IMR-90 (cell line): ENCODE data around the gene NAV2. TPM values are rescaled to one million over a fixed set of nuclear protein-coding genes. Genes with fewer than 3 reads are reported as not detected.
A peak's percentile ranks its signal among the peaks of the same experiment; 100 is the strongest.

Experiments
- ATAC-seq: fragments of 200-7000 bp; cut with Tn5 transposase; 2 replicates; pipeline ENCODE4 v1.9.1; 2020; ENCODE audit warnings: low read depth, mild to moderate bottlenecking, moderate library complexity
- BruUV-seq: library from RNA; stranded (reverse); fragments of 400-500 nt; replicated peaks from 2 replicates; lab custom pipeline; 2021; lab: Mats Ljungman, UMichigan
- CTCF ChIA-PET: fragments of 300-600 bp; formaldehyde crosslinking; extraction: SDS; loops from one replicate; lab custom pipeline; 2021; ENCODE audit warnings: antibody characterized with exemption; lab: Yijun Ruan, JAX
- POLR2A ChIA-PET: fragments of 300-600 bp; sonication (Branson Sonifier 250); formaldehyde crosslinking; loops from one replicate; lab custom pipeline; 2022; ENCODE audit warnings: antibody characterized with exemption; ENCODE audit not compliant: unreplicated experiment; lab: Charles Lee
- DNase-seq: peaks from one replicate; pipeline ENCODE4 v3.0.0; 2013
- H2AFZ ChIP-seq: replicated peaks from 2 replicates; pipeline ENCODE3; 2013; ENCODE audit warnings: low read length, mild to moderate bottlenecking; ENCODE audit not compliant: poor library complexity
- H2AK5ac ChIP-seq: 2 replicates; pipeline ENCODE4 v1.6.1; 2013; ENCODE audit warnings: low read depth, low read length, inconsistent platforms
- H2AK9ac ChIP-seq: replicated peaks from 2 replicates; pipeline ENCODE3; 2013; ENCODE audit warnings: mild to moderate bottlenecking, low read depth, low read length, moderate library complexity; ENCODE audit not compliant: poor library complexity
- H2BK120ac ChIP-seq: 2 replicates; pipeline ENCODE4 v1.6.1; 2013; ENCODE audit warnings: low read depth, low read length, inconsistent platforms
- H2BK15ac ChIP-seq: 3 replicates; pipeline ENCODE4 v1.6.1; 2013; ENCODE audit warnings: low read depth, low read length, inconsistent platforms
- H2BK20ac ChIP-seq: 2 replicates; pipeline ENCODE4 v1.6.1; 2013; ENCODE audit warnings: low read depth, mild to moderate bottlenecking, inconsistent platforms, low read length, moderate library complexity
- H2BK5ac ChIP-seq: 2 replicates; pipeline ENCODE4 v1.6.1; 2013; ENCODE audit warnings: mild to moderate bottlenecking, low read depth, low read length, inconsistent platforms; ENCODE audit not compliant: poor library complexity, severe bottlenecking
- H3K14ac ChIP-seq: replicated peaks from 2 replicates; pipeline ENCODE4 v1.6.1; 2013; ENCODE audit warnings: low read depth, low read length, inconsistent platforms
- H3K18ac ChIP-seq: 2 replicates; pipeline ENCODE4 v1.6.1; 2013; ENCODE audit warnings: low read depth, low read length, control low read depth
- H3K23ac ChIP-seq: 2 replicates; pipeline ENCODE4 v1.6.1; 2013; ENCODE audit warnings: low read depth, low read length, inconsistent platforms
- H3K27ac ChIP-seq: 2 replicates; pipeline ENCODE4 v1.5.1; 2013; ENCODE audit warnings: mild to moderate bottlenecking, control low read depth, low read length; ENCODE audit not compliant: insufficient read depth
- H3K27me3 ChIP-seq: 2 replicates; pipeline ENCODE4 v1.6.1; 2013; ENCODE audit warnings: low read length; ENCODE audit not compliant: control insufficient read depth, insufficient read depth
- H3K36me3 ChIP-seq: 2 replicates; pipeline ENCODE4 v1.6.1; 2013; ENCODE audit warnings: low read length, mixed read lengths; ENCODE audit not compliant: control insufficient read depth, insufficient read depth
- H3K4ac ChIP-seq: 2 replicates; pipeline ENCODE4 v1.6.1; 2013; ENCODE audit warnings: low read depth, low read length, inconsistent platforms
- H3K4me1 ChIP-seq: 2 replicates; pipeline ENCODE4 v1.6.1; 2013; ENCODE audit warnings: low read length, mixed read lengths; ENCODE audit not compliant: control insufficient read depth, insufficient read depth
- H3K4me2 ChIP-seq: 2 replicates; pipeline ENCODE4 v1.6.1; 2013; ENCODE audit warnings: low read depth, mild to moderate bottlenecking, control low read depth, low read length, moderate library complexity
- H3K4me3 ChIP-seq: 2 replicates; pipeline ENCODE4 v1.5.1; 2013; ENCODE audit warnings: low read depth, mild to moderate bottlenecking, control low read depth, low read length, moderate library complexity; ENCODE audit not compliant: insufficient read depth
- H3K56ac ChIP-seq: 2 replicates; pipeline ENCODE4 v1.6.1; 2013; ENCODE audit warnings: low read length, inconsistent platforms; ENCODE audit not compliant: insufficient read depth; ENCODE audit errors: extremely low read depth
- H3K79me1 ChIP-seq, 2 experiments: 2 replicates each; pipeline ENCODE4 v1.6.1; 2013; ENCODE audit warnings: low read length in 2 of 2, inconsistent platforms in 1 of 2, low read depth in 1 of 2
- H3K9ac ChIP-seq: 2 replicates; pipeline ENCODE4 v1.6.1; 2013; ENCODE audit warnings: low read depth, low read length, control low read depth
- H3K9me1 ChIP-seq: 2 replicates; pipeline ENCODE4 v1.6.1; 2013; ENCODE audit warnings: low read length, inconsistent platforms; ENCODE audit not compliant: insufficient read depth
- H3K9me3 ChIP-seq: 2 replicates; pipeline ENCODE4 v1.6.1; 2013; ENCODE audit warnings: low read length; ENCODE audit not compliant: control insufficient read depth, insufficient read depth
- H4K20me1 ChIP-seq: 2 replicates; pipeline ENCODE4 v1.6.1; 2013; ENCODE audit warnings: low read length, inconsistent platforms; ENCODE audit not compliant: insufficient read depth
- H4K5ac ChIP-seq: 2 replicates; pipeline ENCODE4 v1.6.1; 2013; ENCODE audit warnings: mild to moderate bottlenecking, low read depth, low read length, control low read depth
- H4K8ac ChIP-seq, 2 experiments: 2 replicates each; pipeline ENCODE4 v1.6.1; 2013; ENCODE audit warnings: low read depth in 2 of 2, low read length in 2 of 2, control low read depth in 1 of 2, inconsistent platforms in 1 of 2
- H4K91ac ChIP-seq: 2 replicates; pipeline ENCODE4 v1.6.1; 2013; ENCODE audit warnings: low read depth, low read length, inconsistent platforms; ENCODE audit not compliant: insufficient read depth
- FOS ChIP-seq: fragments of 150-350 bp; IDR thresholded peaks from 2 replicates; pipeline ENCODE4 v1.6.1; 2016; ENCODE audit warnings: low read depth, low read length
- MAZ ChIP-seq: IDR thresholded peaks from 2 replicates; pipeline ENCODE4 v1.6.1; 2012; ENCODE audit warnings: low read depth, mild to moderate bottlenecking, low read length, improper control_type of control experiment, moderate library complexity, borderline replicate concordance
- NFE2L2 ChIP-seq: fragments of 150-350 bp; IDR thresholded peaks from 2 replicates; pipeline ENCODE4 v1.6.1; 2016; ENCODE audit warnings: low read depth, mild to moderate bottlenecking, low read length
- RAD21 ChIP-seq: IDR thresholded peaks from 2 replicates; pipeline ENCODE4 v1.6.1; 2012; ENCODE audit warnings: low read length, improper control_type of control experiment
- RCOR1 ChIP-seq: IDR thresholded peaks from 2 replicates; pipeline ENCODE4 v1.6.1; 2012; ENCODE audit warnings: mild to moderate bottlenecking, low read length, improper control_type of control experiment; ENCODE audit not compliant: insufficient replicate concordance
- SMC3 ChIP-seq: fragments of 150-350 bp; IDR thresholded peaks from 2 replicates; pipeline ENCODE4 v1.6.1; 2016; ENCODE audit warnings: low read depth, mild to moderate bottlenecking, antibody characterized with exemption, low read length, moderate library complexity
- WGBS, 2 experiments: methylation state at CpG; one replicate each; pipeline versions ENCODE4 v1.1.5 to v1.1.7; 2013; ENCODE audit warnings: missing lambda C conversion rate in 2 of 2; ENCODE audit not compliant: insufficient read length in 1 of 2; ENCODE audit errors: extremely low coverage in 2 of 2; 5-methylcytosine and 5-hydroxymethylcytosine counted together
- dilution Hi-C: fragments of 300-500 bp; cut with HindIII; formaldehyde crosslinking; loops from one replicate; pipeline ENCODE4 v1.14.3; 2018; ENCODE audit warnings: low sequenced_read_pairs; ENCODE audit not compliant: unreplicated experiment
- in situ Hi-C: fragments of 300-500 bp; cut with MboI; formaldehyde crosslinking; loops from 3 replicates; pipeline ENCODE4 v1.14.3; 2019; ENCODE audit warnings: low sequenced_read_pairs, inconsistent platforms, mixed read lengths
- intact Hi-C: fragments of 100-400 bp; cut with micrococcal nuclease; formaldehyde crosslinking; loops from 2 replicates; pipeline ENCODE4 v1.10.0; 2022
- polyA plus RNA-seq, 3 experiments: library from polyadenylated mRNA; depleted of rRNA; stranded (reverse); fragments of >200 nt; gene quantifications; 2 replicates each; pipeline ENCODE4 v1.2.3, GENCODE V29; 2012; ENCODE audit warnings: low replicate concordance in 1 of 3
- total RNA-seq: library from RNA; depleted of rRNA; stranded (reverse); fragments of >200 nt; gene quantifications from 2 replicates; pipeline ENCODE4 v1.2.3, GENCODE V29; 2012
- TF ChIP-seq, protein P1 (sequence below): fragments of 150-350 bp; IDR thresholded peaks from 2 replicates; pipeline ENCODE4 v1.6.1; 2017; ENCODE audit warnings: mild to moderate bottlenecking, antibody characterized with exemption, low read length, low read depth
- TF ChIP-seq, protein P2 (sequence below): conservative IDR thresholded peaks from 2 replicates; pipeline ENCODE4 v1.5.1; 2012; ENCODE audit warnings: mild to moderate bottlenecking, low read depth, low read length, improper control_type of control experiment

NAV2 gene
- total and polyA plus RNA-seq, 2 of the 4 experiments (the other 2 are of a cell fraction), result 4.5 to 12.6 TPM

DNA sequence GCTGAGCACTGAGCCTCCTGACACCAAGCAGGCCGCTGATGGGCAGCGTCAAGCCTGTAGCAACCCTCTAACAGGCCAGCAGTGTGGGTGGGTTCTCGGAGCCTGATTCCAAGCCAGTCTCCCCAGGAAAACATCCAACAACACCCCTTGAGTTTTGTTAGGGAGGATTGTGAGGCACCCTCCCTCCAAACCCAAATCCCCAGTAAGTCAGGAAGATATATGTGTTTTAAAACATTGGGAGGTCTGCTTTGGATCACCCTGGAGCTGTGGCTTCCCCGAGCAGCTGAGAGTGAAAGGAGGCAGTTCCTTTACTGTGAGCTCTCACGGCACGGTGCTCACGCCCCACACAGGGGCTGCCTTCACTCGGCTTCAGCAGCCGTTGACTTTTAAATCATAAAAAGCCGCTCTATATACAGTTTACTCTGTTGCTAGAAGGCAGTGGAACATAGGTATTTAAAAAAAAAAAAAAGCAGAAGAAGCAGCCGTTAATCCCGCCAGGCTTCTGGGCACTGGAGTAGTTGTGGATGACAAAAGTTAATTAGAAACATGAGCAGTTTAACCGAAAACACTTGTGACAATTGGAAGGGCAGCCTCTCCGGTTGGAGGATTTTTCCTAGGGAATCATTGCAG, 218.6 kb downstream of the NAV2 start:
- Histone ChIP-seq H3K4me2 (peak overlapping the region; percentile 56), H2AFZ (no peak overlapping the region)
- CTCF ChIA-PET, result no interaction called here

More for the DNA sequence above, 218.6 kb downstream of the NAV2 start:
- intact Hi-C loops (no loop called here), in situ Hi-C loops (loop anchor here (25.0 kb wide), 2 partner anchors 431 to 681 kb away; partner anchors contain the start of gene HTATIP2), dilution Hi-C loops (no loop called here)
- Histone ChIP-seq H3K23ac (peak overlapping the region; percentile 76; the same call in 1 of the 2 replicates), H3K4me3 (no peak overlapping the region), H3K9me3 (no peaks in the 10 kb centered on the region), H3K4ac (peak overlapping the region; percentile 57), H2BK5ac (no peak overlapping the region), H3K56ac (no peak overlapping the region), H4K91ac (peak overlapping the region; percentile 53), H3K36me3 (peaks cover 14% of the 10 kb centered on the region), H2BK15ac (no peak overlapping the region; the same call in 2 of the 3 replicates), H2BK120ac (peak overlapping the region; percentile 77), H3K9me1 (peaks cover 14% of the 10 kb centered on the region), H3K14ac (peak overlapping the region; percentile 73), H3K4me1 (peaks cover 17% of the 10 kb centered on the region), H4K5ac (no peak overlapping the region), H3K27me3 (no peaks in the 10 kb centered on the region), H3K79me1 (peaks cover 22 to 33% of the 10 kb centered on the region in 2 experiments; a peak in 3 of 4 replicates), H3K18ac (no peak overlapping the region), H4K8ac (peak overlapping the region in 1 of 2 experiments; percentile 80; a peak in 2 of 4 replicates), H4K20me1 (peaks cover 4% of the 10 kb centered on the region; the same call in 1 of the 2 replicates), H2BK20ac (peak overlapping the region; percentile 57), H3K9ac (no peak overlapping the region), H3K27ac (peak overlapping the region; percentile 2; the same call in 1 of the 2 replicates), H2AK5ac (no peak overlapping the region; the same call in 1 of the 2 replicates), H2AK9ac (no peak overlapping the region)
- peak; percentile 22; the same call in 1 of the 2 replicates for ATAC-seq
- 85% methylated on average over 3 of the region's 14 CpGs; no CpG with 5 or more reads in 1 of the 2 experiments for WGBS, 2 experiments
- DNase-seq, result no peak
- POLR2A ChIA-PET, result no interaction called here
- TF ChIP-seq RCOR1 (no peak), NFE2L2 (no peak), FOS (no peak), RAD21 (no peak), MAZ (no peak), SMC3 (no peak)
- TF ChIP-seq, protein P1, sequence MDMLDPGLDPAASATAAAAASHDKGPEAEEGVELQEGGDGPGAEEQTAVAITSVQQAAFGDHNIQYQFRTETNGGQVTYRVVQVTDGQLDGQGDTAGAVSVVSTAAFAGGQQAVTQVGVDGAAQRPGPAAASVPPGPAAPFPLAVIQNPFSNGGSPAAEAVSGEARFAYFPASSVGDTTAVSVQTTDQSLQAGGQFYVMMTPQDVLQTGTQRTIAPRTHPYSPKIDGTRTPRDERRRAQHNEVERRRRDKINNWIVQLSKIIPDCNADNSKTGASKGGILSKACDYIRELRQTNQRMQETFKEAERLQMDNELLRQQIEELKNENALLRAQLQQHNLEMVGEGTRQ, result no peak
- TF ChIP-seq, protein P2, sequence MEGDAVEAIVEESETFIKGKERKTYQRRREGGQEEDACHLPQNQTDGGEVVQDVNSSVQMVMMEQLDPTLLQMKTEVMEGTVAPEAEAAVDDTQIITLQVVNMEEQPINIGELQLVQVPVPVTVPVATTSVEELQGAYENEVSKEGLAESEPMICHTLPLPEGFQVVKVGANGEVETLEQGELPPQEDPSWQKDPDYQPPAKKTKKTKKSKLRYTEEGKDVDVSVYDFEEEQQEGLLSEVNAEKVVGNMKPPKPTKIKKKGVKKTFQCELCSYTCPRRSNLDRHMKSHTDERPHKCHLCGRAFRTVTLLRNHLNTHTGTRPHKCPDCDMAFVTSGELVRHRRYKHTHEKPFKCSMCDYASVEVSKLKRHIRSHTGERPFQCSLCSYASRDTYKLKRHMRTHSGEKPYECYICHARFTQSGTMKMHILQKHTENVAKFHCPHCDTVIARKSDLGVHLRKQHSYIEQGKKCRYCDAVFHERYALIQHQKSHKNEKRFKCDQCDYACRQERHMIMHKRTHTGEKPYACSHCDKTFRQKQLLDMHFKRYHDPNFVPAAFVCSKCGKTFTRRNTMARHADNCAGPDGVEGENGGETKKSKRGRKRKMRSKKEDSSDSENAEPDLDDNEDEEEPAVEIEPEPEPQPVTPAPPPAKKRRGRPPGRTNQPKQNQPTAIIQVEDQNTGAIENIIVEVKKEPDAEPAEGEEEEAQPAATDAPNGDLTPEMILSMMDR, result no peak
- BruUV-seq, result no TSS peak
